Peyer's patch (tissue), 4 donors: ENCODE data around the gene FTO.

Experiments used
- POLR2A ChIP-seq, 2 donors: fragments of 450-650 bp; IDR thresholded peaks; one replicate each; pipeline ENCODE4 v1.5.1; 2017; ENCODE audit warnings: antibody characterized with exemption in 2 of 2, mild to moderate bottlenecking in 2 of 2, moderate library complexity in 2 of 2
- TF ChIP-seq, protein P1 (sequence below), 6 experiments: fragments of 450-650 bp in 4 of 6; fragments of 200-600 bp in 2 of 6; sonication (generic) in 1 of 6; IDR thresholded peaks; one replicate each; pipeline ENCODE4 v1.5.1; 2017 to 2019; ENCODE audit warnings: antibody characterized with exemption in 6 of 6, mild to moderate bottlenecking in 3 of 6, moderate library complexity in 1 of 6

DNA sequence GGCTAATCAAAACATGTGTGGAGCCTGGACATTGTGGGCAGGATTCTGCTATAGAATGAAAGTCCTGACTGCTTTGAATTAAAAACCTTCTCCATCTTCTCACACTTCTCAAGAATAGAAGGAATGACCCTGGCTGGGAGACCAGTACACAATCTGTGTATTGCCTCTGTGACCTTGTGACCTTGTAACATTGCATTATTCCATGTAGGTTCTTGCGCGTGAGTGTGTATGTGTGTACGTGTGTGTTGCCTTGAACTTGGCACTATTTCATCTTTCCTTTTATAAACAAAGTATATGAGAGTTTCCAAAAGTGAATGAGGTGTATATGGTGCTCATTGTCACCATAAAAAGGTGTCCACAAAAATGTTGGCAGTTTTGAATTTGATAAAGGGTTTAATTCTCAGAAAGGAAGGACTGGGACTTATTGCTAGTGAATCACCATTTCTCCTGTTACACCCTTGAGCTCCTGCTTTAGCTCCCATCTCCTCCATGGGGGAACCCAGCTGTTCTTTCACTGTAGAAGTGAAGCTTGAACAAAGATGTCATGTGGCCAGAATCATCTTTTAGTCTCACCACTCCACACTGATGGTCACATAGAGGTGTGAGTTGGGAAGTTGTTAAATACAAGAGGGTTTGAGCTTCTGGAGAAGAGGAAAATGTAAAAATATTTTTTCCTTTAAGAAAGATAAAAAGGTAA is 244.9 kb downstream of the FTO start:
- TF ChIP-seq, protein P1, sequence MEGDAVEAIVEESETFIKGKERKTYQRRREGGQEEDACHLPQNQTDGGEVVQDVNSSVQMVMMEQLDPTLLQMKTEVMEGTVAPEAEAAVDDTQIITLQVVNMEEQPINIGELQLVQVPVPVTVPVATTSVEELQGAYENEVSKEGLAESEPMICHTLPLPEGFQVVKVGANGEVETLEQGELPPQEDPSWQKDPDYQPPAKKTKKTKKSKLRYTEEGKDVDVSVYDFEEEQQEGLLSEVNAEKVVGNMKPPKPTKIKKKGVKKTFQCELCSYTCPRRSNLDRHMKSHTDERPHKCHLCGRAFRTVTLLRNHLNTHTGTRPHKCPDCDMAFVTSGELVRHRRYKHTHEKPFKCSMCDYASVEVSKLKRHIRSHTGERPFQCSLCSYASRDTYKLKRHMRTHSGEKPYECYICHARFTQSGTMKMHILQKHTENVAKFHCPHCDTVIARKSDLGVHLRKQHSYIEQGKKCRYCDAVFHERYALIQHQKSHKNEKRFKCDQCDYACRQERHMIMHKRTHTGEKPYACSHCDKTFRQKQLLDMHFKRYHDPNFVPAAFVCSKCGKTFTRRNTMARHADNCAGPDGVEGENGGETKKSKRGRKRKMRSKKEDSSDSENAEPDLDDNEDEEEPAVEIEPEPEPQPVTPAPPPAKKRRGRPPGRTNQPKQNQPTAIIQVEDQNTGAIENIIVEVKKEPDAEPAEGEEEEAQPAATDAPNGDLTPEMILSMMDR (IDR thresholded peaks at IDR 0.05): no peak
- TF ChIP-seq POLR2A (IDR thresholded peaks at IDR 0.05): no peak
